DLD1 (cell line): ENCODE measurements around the gene RCVRN.
"Not testable (repeated sequence)": the region's sequence is repeated elsewhere in the genome, so short reads cannot be mapped to it uniquely, and the experiment has no call there.

ENCODE experiments used
- in situ Hi-C: cut with HindIII; loops from 2 replicates; pipeline ENCODE4 v1.10.0; 2017; ENCODE audit warnings: low sequenced_read_pairs

Gene RCVRN

DNA sequence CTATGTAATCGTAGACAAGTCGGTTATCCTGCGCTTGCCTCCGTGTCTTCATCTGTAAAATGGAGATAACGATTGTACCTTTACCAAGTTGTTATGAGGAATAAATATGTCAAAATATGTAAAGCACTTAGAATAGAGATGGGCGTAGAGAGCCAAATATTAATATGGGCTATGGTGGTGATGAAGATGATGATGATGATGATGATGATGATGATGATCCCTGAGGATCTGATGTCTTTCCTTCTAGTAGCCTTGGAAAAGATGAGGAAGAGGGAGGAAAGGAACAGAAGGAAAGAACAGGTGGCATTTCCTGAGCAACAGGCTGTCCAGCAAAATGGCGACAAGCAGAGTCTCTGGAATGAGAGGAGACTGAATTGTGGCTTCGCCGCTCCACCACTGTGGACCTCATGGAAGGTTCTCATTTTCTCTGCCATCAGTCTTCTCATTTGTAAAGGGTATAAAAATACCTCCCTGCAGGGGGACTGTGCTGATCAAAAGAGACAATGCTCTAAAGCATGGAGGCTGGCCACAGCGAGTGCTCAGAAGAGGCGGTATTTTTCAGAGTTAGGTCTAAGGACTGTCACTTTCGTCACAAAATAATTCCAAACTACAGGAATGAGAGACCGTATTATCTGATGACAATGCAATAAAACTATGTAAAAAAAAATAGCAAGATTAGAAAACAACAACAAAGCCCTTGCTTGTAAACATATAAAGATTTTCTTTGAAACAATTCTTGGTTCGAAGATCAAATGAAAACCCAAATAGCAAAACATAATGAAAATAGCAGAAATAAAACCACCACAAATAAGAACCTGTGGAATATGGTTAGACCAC is 17.2 kb upstream of the RCVRN start:
- in situ Hi-C loops = no loop called here

DNA sequence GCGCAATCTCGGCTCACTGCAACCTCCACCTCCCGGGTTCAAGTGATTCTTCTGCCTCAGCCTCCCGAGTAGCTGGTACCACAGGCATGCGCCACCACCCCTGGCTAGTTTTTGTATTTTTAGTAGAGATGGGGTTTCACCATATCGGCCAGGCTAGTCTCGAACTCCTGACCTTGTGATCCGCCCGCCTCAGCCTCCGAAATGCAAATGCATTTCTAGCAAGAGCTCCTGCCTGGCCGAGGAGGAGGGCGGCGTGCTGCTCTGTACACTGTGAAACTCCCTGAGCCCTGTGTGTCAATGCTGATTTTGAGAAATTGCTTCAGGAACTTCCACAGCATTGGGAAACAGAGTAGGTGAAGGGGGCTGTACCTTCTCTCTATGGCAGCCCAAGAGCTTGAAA is 16.1 kb upstream of the RCVRN start:
- in situ Hi-C loops = not testable (repeated sequence)

DNA sequence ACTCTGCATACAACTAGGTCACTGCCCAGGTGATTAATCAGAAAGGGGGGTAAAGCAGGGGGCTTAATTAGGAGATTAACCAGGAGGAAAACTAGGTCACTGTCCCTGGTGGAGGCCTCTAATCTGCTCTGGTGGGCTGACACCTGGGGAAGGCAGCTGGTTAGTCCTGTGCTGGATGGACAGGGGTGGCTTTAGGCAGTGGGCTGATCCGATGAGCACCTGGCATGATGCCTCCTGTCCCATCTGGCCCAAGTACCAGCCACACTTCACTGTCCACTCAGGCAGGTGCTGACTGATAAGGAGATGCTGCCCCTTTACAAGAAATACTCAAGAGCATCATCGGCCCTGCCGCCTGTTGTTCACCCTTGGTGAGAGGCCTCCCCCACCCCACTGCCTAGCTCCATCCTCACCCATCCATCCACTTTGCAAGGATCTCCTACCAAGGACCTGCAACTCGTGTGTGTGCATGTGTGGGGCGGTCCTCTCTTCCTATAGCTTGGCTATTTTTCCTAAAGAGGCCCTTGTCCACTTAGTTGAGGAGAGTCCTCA is 13.8 kb upstream of the RCVRN start:
- in situ Hi-C loops = no loop called here

DNA sequence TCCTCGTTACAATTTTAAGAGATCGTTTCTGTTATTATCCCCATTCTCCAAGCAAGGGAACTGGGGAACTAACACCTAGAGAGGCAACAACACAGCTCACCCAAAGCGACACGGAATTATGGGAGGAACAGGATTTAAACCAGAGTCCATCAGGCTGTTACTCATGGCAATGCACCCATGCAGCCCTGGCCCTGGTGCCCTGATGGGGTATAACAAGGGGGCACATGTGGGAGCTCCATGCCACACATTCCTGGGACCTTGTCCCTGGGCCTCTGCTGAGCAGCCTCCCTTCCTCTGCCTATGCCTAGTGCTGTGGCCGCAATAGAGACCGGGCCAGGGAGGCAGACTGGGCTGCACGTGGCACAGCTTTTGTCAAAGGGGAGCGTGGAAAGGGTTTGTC is 13.3 kb upstream of the RCVRN start:
- in situ Hi-C loops = no loop called here

DNA sequence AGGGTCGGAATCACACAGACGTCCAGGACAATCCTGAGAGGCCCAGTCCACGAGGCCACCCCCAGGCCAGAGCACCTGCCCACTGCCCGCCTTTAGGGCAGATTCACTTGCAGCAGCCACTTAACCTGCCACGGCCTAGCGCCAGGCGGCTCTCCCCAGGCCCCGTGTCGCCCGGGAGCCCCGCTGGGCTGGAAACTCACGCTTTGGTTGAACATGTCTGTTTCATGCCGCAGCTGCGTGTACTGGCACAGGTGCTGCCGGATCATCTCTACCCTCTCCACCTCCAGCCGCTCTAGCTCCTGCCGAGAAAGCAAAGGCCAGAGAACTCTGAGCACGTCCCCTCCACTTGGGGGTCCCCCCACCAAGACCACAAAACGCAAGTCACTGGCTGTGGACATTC is 12.7 kb upstream of the RCVRN start:
- in situ Hi-C loops = no loop called here

DNA sequence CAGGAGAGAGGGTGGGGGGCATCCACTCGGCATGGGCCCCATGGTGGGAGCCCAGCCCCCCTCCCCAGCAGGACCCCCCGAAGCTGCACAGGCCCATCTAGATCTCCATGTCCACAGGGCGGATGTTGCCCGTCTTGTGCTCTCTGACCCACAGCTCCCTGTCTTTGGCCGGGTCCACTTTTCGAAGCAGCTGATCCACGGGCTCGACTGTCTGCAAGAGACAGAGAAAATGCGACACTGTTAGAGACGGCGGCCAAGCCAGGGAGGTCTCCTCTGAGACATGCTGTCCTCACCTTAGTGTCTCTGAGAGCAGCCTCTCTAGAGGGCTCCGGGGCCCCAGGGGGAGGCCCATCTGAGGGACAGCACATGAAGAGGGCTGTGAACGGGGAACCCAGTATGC is 12.1 kb upstream of the RCVRN start:
- in situ Hi-C loops = no loop called here

DNA sequence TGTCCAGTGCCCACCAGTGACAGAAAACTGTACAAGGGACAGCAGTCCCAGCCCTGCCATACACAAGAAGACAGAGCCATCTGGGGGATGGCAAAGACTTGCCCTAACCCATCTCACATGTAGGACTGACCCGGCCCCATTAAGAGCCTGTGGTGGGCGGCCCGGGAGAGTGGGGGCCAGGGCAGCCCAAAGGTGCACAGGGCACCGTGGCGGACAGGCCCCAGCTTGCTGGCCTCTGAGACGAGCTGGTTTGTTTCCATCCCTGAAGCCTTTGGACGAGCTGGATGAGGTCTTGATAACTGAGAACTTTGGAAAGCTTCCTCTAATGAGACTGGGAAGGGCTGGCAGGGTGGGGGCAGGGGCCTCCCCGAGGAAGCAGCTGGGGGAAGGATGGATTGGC is 11.0 kb upstream of the RCVRN start:
- in situ Hi-C loops = no loop called here

DNA sequence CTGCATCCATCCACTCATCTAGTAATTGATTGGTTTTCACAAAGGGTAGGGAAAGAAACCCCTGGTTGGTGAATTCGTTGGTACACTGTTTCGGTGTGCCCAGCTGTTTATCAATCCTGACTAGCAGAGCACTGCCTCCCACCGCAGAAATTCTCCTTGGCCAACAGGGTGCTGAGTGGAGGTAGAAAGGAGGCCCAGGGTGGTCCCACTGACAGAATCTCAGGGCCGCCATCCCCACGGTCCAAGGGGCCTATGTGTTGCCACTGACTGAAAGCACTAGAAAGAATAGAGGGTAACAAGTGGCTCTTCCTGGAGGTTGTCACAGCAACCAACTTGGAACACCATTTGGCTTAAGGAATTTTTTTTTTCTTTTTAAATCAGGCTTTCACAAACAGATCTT is 8.4 kb upstream of the RCVRN start:
- in situ Hi-C loops = no loop called here

DNA sequence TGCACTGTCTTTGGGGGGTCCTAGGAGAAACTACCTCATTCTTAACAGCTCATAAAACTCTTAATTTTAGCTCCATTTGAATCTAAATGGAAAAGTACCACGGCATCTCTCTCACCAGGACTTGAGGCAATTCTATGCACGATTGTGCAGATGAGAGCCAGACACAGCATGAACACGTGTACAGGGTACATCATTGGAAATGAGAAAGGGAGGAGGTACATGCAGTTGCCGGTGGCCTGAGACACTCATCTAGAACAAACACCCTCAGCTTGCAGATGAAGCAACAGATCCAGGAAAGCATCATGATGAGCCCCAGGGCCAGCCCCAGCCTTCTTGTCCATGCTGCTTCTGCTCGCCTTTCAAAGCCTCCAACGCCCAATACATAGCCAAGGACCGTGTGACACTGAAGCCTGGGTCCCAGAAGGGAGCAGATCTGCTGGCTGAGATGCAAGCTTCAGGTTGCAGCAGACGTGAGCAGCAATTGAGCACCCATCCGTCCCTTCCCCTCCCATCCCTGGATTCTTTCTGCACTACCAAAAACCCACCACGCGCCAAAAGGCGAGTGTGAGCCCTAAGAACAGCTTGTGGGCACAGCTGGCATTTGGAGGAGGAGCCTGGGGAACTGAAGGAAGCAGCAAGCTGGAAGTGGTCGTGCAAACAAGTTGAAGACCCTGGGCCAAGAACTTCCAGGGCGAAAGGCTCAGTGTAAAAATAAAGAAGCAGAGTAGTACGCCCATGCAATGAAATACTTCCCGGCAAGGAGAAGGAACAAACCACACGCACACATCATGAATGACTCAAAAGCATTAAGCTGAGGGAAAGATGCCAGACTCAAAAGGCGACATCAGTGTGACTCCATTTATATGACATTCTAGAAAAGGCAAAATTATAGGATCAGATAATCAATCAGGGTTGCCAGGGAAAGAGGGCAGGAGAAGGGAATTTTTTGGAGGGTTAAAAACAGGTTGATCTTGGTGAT is 7.3 kb upstream of the RCVRN start:
- in situ Hi-C loops = no loop called here

DNA sequence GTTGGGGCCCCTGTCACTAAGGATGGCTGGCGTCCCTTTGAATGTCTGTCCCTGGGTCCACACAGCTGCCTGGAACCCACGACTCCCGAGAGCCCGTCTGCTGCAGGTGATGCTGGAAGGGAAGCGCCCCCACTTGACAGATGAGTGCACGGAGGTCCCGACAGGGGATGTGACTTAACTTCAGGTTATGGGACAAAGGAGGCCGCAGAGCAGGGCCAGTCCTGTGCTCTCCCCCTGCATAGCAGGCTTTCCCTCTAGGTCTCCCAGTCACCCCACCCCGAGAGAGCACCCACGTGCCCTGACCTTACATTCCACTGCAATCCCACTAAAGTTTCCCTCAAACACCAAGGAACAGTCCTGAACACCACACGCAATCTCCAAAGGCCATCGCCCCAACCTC is 6.0 kb upstream of the RCVRN start:
- in situ Hi-C loops = no loop called here

DNA sequence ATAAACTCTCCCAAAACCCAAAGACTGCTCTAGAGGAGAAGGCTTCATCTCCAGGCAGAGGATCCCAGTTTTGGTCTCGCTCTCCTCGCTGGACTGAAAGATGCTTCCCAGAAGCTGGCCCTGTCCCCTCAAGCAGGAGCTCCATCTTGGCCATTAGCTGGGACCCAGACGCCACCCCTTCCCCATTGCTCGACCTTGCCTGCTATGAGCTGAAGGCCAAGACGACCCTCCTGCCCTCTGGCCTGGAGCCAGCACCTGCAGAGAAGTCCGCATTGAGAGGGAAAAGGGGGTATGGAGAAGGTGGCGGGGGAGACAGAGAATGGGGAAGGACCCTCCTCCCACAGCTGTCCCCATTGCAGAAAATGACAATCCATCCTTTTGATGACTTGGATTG is 3.6 kb upstream of the RCVRN start:
- in situ Hi-C loops = no loop called here

DNA sequence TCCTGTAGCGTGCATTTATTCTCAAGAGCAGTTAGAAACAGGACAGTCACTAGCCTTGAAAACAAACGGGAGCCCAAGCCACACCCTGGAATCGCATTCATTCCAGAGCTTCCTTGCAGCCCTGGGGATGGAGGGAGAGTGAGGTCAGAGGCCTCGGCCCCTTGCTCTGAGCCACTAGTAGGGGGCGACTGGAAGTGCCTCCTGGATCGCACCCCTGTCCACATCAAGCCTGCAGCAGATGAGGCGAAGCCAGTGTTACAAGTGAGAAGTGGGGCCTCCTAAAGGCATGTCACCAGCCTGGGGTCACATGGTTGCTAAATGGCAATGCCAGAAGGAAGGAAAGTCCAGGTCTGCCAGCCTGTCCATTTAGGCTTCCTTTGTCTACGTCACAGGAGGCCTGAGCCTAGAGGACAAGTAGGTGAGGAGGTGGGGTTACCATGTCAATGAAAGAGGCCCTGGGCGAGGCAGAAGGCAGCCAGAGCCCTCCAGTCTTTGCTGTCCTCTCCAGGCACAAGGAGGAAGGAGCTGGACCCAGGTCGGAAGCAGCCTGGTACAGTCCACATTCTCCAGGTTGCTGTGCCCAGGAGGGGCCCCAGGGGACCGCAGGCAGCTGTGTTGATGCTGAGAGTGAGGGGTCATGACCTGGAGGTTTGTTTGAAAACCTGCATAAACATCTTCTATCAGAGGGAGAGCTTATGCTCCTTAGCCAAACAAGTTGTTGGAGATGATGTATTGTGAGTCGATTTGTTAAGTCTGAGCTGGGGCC is 3.0 kb upstream of the RCVRN start:
- in situ Hi-C loops = no loop called here

DNA sequence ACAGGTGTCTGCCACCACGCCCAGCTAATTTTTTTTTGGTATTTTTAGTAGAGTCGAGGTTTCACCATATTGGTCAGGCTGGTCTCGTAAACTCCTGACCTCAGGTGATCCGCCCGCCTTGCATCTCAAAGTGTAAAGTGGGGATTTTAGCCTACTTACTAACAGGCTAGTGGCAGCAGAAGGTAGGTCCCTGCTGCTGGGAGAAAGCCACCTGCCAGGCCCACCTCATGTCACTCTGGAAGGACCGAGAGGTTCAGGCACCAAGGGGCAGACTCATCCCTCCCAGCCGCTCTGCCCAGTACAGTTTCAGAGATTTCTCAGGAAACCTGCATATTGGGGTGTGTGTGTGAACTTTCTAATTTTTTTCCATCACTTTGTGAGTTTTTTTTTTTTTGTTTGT is 2.1 kb upstream of the RCVRN start:
- in situ Hi-C loops = no loop called here

DNA sequence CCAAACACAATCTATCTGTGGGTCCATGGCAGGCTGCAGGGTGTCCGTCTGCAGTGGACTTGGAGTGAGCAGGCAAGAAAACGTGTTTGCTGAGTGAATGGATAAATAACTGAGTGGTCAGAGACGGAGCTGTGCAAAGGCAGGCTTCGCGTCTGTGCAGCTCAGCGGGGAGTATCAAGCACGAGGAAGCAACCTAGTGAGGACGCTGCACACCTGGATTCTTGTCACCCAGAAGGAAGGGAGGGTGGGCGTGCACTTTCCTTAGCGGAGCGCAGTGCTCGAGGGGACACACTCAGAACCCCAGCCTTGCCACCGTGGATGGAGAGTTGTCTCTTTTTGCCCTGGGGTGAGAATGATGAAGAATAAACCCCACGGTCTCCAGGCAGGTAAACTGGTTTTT is 1.5 kb upstream of the RCVRN start:
- in situ Hi-C loops = no loop called here

DNA sequence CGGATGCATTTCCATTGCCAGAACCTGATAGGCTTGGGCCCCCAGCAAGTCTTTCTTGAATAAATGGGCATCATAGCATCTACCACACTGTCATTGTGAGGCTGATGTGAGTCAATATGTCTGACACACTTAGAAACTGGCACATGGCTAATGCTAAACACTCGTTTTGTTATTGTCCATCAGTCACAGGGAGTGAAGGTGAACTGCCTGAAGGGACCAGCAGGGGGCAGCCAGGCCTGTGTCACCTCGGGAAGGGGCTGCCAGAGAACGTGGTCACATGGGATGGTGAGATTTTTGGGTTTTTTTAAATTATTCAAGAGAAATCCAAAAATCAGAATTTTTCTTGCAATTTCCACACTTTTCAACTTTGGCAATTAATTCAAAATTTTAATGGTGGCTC is 831 bp upstream of the RCVRN start:
- in situ Hi-C loops = no loop called here

DNA sequence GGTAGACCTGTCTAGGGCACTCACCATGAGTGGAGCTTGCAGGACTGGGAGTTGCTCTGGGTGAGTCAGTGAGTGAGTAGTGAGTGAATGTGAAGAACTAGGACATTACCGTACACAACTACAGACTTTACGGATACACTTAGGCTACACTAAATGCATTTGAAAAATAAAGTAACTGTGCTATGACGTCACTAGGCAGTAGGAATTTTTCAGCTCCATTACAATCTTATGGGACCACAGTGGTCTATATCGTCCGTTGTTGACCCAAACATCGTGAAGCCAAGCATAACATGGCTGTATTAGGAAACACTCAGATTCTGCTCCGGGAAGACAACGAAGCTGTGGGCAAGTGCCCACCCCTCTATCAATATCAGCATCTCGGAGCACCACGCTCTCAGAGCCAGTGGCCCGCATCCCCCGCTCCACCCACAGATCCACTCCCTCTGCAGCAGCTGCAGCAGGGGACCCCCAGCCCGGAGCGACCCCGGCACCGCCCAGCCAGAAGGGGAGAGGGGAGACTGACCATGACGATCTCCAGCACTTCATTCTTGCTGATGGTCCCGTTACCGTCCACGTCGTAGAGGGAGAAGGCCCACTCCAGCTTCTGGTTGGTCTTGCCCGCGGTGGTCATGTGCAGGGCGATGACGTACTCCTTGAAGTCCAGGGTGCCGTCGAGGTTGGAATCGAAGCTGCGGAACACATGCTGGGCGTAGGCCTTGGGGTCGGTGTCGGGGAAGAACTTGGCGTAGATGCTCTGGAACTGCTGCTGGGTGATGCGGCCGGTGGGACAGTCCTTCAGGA is 594 bp downstream of the RCVRN start:
- in situ Hi-C loops = no loop called here

DNA sequence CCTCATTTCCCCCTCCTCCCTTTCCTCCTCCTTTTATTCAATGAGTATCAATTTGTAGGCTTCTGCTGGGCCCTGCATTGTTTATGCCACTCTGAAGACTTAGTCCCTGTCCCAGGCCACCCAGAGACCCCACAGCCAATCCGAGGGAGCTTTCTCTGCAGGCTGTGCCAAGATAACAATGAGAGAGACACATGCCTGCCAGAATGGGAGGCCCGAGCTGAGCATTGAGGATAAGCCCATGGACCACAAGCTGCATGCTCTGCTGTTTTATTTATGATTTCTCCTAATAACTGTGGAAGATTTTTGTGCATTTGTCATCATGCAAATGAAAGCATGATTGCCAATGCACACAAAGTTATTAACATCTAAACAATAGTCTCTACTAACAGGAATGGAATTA is 3.0 kb downstream of the RCVRN start:
- in situ Hi-C loops = no loop called here

DNA sequence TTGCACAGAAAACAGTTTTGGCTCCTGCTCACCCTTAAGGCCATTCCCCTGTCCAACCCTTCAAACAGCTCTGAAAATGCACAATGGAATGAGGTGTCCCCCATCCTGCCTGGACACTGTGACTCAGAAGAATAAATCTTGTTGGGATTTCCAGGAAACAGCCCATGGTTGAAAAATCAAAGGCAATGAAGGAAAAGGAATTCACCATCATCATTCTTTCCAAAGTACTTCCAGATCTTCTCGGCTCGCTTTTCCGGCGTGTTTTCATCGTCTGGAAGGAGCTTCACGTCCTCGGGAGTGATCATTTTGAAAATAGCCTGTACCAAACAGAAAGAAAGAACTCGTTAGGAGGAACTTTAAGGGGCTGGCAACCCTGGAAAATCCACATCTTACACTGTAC is 4.3 kb downstream of the RCVRN start:
- in situ Hi-C loops = no loop called here

DNA sequence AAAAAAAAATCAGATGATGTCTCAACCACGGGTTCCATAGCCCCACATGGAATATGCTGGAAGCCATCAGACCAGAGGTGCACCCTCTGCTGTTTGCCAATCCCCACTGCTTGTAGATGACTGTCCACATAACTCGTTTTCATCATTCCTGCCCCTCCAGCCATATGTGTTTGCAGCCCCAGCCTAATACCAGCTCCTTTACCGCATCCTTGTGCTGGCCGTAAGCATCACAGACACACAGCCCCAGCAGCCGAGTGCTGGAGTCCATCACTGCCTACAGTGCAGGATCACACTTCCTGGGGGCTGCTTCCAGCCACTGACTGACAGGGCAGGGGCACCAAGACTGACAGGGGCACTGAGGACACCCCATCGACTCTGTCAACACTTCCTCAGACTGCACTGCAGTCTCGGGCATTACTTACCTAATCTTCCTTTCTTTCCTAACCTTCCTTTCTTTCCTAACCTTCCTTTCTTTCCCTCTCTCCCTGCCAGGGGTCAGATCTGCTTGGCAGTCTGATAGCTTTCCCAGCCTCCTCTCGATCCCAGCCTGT is 5.0 kb downstream of the RCVRN start:
- in situ Hi-C loops = no loop called here
